Measurements from ENCODE around the gene SARDH.

DNA sequence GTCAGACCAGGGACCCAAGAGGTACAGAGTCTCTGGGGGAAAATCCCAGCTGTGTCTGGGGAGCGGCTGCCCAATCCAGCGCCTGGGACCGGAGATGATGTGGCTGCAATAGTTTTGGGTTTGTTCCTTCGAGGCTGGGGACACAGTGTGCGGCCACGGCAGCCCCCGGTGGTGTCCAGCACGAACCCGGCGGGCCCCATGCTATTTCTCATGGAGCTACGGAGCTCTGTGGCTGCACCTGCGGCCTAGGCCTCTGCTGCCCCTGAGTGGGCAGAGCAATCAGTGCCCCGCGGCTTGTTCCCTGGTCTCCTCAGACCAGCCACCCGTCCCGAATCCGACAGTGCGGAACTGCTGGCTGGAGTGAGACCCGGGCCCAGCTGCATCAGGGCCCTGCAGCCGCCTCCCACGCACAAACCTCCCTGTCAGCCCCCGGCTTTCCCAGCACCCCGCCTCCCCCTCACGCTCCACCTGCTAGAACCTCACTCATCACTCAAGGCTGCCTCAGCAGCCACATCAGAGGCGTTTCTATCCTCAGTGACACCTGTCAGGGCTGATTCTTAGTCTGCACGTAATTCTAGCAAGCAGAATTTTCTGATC is 29.0 kb downstream of the SARDH start:
- TF ChIP-seq CTCF (conservative IDR thresholded peaks at IDR 0.05; ENCODE audit: low read length) (no peak), EZH2phosphoT487 (IDR thresholded peaks at IDR 0.05; ENCODE audit: borderline replicate concordance) (no peak)
